Measurements from ENCODE around the gene SLC9A5. TPM values are rescaled to one million over a fixed set of nuclear protein-coding genes. Genes with fewer than 3 reads are reported as not detected.

SLC9A5 gene
- total RNA-seq, 1 donor from 2014 or later = 17.2 TPM

GRCh38 chr16:67259705-67260104, 10.9 kb downstream of the SLC9A5 start:
- H3K4me1 Mint-ChIP-seq (ENCODE audit: unreplicated experiment) = peaks cover 13% of the 10 kb centered on the region
- no peaks in the 10 kb centered on the region for H3K9me3 Mint-ChIP-seq (ENCODE audit: unreplicated experiment)
- no peak overlapping the region for H3K4me3 Mint-ChIP-seq (ENCODE audit: unreplicated experiment)
- H3K27ac Mint-ChIP-seq (ENCODE audit: unreplicated experiment) = no peak overlapping the region
- TF ChIP-seq CTCF (IDR thresholded peaks at IDR 0.05; ENCODE audit: unreplicated experiment) = no peak
- H3K27me3 Mint-ChIP-seq (ENCODE audit: unreplicated experiment) = peaks cover 23% of the 10 kb centered on the region
- no peak for DNase-seq (ENCODE audit: low spot score)
- peaks cover 18% of the 10 kb centered on the region for H3K36me3 Mint-ChIP-seq (ENCODE audit: low read depth, unreplicated experiment)

GRCh38 chr16:67260426-67261063, 11.8 kb downstream of the SLC9A5 start:
- Mint-ChIP-seq H3K27ac (ENCODE audit: unreplicated experiment) (no peak overlapping the region), H3K4me3 (ENCODE audit: unreplicated experiment) (peak overlapping the region; percentile 26), H3K4me1 (ENCODE audit: unreplicated experiment) (peaks cover 14% of the 10 kb centered on the region), H3K9me3 (ENCODE audit: unreplicated experiment) (no peaks in the 10 kb centered on the region), H3K27me3 (ENCODE audit: unreplicated experiment) (peaks cover 21% of the 10 kb centered on the region), H3K36me3 (ENCODE audit: low read depth, unreplicated experiment) (peaks cover 18% of the 10 kb centered on the region)
- DNase-seq (ENCODE audit: low spot score) = no peak
- peak; percentile 12 for TF ChIP-seq CTCF (IDR thresholded peaks at IDR 0.05; ENCODE audit: unreplicated experiment)

- Mint-ChIP-seq H3K9me3 (ENCODE audit: unreplicated experiment) (no peaks in the 10 kb centered on the region), H3K4me3 (ENCODE audit: unreplicated experiment) (no peak overlapping the region), H3K27me3 (ENCODE audit: unreplicated experiment) (peaks cover 21% of the 10 kb centered on the region), H3K36me3 (ENCODE audit: low read depth, unreplicated experiment) (peaks cover 4% of the 10 kb centered on the region), H3K4me1 (ENCODE audit: unreplicated experiment) (peaks cover 18% of the 10 kb centered on the region), H3K27ac (ENCODE audit: unreplicated experiment) (no peak overlapping the region)
- no peak for TF ChIP-seq CTCF (IDR thresholded peaks at IDR 0.05; ENCODE audit: unreplicated experiment)
- DNase-seq (ENCODE audit: low spot score) = no peak
Observed at GRCh38 chr16:67263201-67263600, 14.4 kb downstream of the SLC9A5 start.

GRCh38 chr16:67264277-67264676, 15.5 kb downstream of the SLC9A5 start:
- Mint-ChIP-seq H3K27ac (ENCODE audit: unreplicated experiment) (no peak overlapping the region), H3K36me3 (ENCODE audit: low read depth, unreplicated experiment) (peaks cover 4% of the 10 kb centered on the region), H3K4me3 (ENCODE audit: unreplicated experiment) (no peak overlapping the region), H3K4me1 (ENCODE audit: unreplicated experiment) (peaks cover 18% of the 10 kb centered on the region), H3K9me3 (ENCODE audit: unreplicated experiment) (no peaks in the 10 kb centered on the region), H3K27me3 (ENCODE audit: unreplicated experiment) (peaks cover 17% of the 10 kb centered on the region)
- no peak for DNase-seq (ENCODE audit: low spot score)
- TF ChIP-seq CTCF (IDR thresholded peaks at IDR 0.05; ENCODE audit: unreplicated experiment) = no peak

- Mint-ChIP-seq H3K9me3 (ENCODE audit: unreplicated experiment) (no peaks in the 10 kb centered on the region), H3K4me3 (ENCODE audit: unreplicated experiment) (no peak overlapping the region), H3K4me1 (ENCODE audit: unreplicated experiment) (peaks cover 18% of the 10 kb centered on the region), H3K27me3 (ENCODE audit: unreplicated experiment) (peaks cover 14% of the 10 kb centered on the region), H3K27ac (ENCODE audit: unreplicated experiment) (no peak overlapping the region), H3K36me3 (ENCODE audit: low read depth, unreplicated experiment) (peaks cover 4% of the 10 kb centered on the region)
- no peak for TF ChIP-seq CTCF (IDR thresholded peaks at IDR 0.05; ENCODE audit: unreplicated experiment)
- no peak for DNase-seq (ENCODE audit: low spot score)
Observed at GRCh38 chr16:67264866-67265265, 16.1 kb downstream of the SLC9A5 start.
